GM21737 (cell line): ENCODE measurements around the gene PCF11.
"Not testable (repeated sequence)": the region's sequence is repeated elsewhere in the genome, so short reads cannot be mapped to it uniquely, and the experiment has no call there.

Experiments used
- ATAC-seq: cut with Tn5 transposase; IDR thresholded peaks from one replicate; pipeline ENCODE4 v1.9.1; 2021; ENCODE audit warnings: mild to moderate bottlenecking, moderate library complexity; ENCODE audit not compliant: unreplicated experiment

PCF11 gene

DNA sequence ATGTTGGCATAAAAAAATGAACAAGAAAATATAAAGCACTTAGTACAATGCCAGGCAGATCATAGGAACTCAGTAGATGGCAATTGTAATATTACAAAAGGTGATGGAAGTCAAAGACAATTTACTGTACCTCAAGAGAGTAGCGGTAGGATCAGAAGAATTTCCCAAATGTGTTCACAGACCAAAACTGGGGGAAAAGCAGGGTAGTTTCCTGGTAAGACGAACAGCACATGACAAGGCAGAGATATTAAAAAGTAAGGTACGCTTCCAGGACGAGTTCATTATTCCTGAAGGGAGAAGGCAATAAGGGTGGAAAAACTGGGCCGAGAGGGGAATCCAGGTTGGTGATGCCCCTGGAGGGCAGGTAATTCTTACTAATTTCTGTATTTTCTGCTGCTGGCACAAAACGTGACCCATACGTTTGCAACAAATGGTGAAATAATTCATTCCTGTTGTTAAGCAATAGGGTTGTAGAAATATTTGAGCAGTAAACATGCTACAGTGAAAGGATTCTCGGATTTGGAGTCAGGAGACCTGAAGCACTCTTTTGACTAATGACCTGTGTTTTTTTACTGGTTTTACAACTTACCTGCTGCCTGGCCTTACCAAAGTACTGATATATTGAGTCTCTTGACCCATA, 35.8 kb downstream of the PCF11 start:
- ATAC-seq, result no peak

DNA sequence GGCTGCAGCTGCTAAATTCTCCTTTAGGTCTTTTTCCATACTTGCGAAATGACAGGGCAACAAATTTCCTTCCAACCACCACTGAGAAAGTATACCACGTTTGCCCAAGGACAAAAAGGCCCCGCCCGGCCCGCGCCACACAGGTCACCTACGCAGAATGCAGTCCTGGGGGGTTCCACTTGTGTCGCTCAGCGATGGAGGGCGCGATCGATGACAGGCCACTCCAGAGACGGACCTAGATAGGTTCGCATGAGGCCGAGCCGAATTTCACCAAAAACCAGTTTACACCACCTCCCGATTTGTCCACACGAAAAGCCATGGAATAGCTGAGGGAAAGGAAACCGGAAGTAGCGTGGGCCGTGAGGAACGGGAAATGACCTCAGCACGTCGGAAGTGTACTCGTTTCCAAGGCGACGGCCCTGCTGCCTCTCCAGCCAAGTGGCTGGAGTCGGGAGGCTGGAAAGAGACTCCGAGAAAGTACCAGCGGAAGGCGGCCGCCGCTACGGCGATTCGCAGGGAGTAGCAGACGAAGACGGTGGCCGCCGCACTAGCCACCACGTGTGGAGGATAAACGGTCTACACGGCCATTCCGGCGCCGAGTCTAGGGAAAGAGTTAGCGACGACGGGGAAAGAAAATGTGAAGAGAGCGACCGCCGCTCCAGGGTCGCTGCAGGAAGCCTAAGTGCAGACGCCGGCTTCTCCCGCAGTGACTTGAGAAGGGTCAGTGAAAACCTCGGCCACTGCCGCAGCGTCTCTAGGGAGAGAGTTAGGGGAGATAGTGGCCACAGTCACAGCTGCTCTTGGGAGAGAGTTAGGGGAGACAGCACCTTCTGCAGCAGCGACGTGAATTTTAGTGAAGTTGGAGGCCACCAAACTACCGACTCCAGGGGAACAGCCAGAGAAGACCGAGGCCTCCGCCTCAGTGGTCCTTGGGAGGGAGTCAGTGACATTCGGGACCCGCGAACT, 36.7 kb downstream of the PCF11 start, which contains the start of gene ANKRD42:
TSS of gene ANKRD42 (plus strand) at position 398 of the 966 bp plus-strand sequence. CDS start 959 bp downstream, outside the sequence.
- ATAC-seq, result peak; percentile 88

DNA sequence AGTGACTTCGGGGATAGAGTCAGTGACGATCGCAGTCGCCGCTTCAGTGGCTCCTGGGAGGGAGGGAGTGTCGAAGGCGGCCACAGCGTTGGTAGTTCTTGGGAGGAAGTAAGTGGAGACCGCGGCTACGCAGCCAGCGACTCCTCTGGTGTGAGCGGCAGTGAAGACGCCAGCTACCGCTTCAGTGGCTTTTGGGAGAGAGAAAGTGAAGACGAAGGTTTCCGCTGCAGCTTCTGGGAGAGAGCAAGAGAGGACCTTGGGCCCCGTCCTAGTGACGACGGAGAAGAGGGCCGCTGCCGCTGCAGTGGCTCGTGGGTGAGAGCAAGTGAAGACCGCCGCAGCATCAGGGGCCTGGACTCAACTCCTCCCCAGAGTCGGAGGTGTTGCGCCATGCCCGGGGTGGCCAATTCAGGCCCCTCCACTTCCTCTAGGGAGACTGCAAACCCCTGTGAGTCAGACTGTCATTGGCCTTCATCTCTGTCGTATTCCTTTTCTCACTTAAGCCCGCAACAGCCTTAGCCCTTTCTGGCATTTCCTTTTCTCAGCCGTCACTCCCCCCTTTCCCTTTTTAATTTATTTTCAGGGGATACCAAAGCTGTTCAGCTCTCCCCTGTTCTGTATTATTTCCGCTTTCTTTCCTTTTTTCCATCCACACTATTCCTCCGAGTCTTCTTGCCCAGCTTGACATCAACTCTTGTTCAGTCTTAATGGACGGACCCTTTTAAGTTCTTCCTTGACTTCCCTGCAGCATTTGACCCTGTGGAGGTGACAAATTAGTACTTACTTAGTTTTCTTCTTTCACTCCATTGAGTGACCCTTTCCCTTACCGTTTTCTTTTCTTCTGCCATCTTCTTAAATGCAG, 37.6 kb downstream of the PCF11 start:
- peak; percentile 54 for ATAC-seq

DNA sequence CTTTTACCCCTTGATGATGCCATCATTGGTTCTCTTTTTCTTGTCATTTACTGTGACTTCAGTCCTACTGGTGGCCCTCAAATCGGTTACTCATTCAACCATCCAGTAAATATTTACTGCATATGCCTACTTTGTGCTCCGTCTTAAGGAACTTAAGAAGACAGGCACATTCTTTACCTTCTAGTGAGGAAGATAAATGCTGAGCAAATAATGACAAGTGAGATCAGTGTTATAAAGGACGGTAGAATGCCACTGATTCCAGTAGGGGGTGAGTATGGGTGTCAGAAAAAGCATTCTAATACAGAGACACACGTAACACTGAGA, 38.2 kb downstream of the PCF11 start:
- ATAC-seq, result no peak

DNA sequence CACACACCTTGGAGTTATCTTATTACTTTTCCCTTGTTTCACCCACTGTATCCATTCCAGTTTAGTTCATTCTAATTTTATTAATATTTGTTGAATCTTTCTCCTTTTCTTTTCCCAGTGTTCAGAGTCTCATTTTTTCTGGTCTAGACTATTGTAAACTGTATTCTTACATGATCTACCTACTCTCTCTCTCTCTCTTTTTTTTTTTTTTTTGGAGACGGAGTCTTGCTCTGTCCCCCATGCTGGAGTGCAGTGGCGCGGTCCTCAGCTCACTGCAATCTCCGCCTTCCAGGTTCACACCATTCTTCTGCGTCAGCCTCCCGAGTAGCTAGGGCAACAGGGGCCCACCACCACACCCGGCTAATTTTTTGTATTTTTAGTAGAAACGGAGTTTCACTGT, 38.7 kb downstream of the PCF11 start:
- no peak for ATAC-seq

DNA sequence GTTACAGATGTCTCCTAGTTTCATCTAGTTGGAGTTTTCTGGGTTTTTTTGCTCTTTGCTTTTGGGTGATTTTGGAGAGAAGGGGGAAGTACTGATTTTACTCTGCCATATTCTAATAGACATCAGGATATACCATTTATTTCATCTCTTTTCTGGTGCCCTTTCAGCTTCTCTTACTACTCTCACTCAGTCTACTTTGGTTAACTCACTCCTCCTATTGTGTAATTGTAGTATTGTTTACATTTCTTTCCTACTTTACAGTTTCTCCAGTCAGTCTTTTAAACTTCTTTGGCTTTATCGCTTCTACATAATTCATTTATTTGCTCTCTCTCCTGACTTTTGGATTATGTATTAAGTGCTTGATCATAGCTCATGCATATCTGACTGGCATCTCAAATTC, 43.1 kb downstream of the PCF11 start:
- ATAC-seq, result no peak

DNA sequence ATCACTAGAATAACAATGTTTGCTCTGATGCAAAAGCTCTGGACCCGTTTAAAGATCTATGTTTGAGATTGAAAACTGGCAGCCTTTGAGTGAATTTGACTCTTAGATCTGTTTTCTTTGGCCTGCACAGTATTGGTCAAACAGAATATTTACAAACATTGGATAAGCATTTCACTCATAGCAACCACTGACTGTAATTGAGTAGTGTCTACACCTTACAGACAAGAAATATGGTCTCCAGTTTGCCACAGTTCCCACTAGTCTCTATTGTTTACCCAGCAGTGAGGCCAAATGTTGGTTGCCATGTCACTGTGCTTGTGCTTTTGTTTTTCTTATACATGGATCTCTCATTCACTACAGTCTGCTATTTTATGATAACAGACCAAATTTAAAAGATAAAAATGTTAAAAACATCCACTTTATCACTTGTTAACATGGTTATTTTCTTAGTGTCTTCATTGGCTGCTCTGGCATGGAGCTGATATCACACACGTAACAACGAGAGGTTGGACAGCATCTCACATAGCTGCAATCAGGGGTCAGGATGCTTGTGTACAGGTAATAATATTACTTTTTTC, 48.8 kb downstream of the PCF11 start:
- ATAC-seq, result no peak

DNA sequence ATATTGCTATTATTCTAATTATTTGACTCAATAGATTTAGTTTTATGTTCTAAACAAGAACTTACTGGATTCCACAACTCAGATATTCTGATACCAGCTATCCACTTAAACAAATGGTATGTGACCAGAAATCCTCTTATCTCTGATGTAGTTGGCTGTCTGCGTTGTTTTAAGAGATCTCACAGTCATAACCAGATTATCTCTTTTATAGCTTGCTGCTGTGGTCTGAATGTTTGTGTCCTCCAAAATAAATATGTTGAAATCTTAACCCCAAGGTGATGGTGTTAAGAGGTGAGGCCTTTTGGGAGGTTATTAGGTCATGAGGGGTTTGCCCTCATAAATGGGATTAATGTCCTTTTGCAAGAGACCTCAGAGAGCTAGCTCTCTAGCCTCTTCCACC, 49.3 kb downstream of the PCF11 start:
- no peak for ATAC-seq

DNA sequence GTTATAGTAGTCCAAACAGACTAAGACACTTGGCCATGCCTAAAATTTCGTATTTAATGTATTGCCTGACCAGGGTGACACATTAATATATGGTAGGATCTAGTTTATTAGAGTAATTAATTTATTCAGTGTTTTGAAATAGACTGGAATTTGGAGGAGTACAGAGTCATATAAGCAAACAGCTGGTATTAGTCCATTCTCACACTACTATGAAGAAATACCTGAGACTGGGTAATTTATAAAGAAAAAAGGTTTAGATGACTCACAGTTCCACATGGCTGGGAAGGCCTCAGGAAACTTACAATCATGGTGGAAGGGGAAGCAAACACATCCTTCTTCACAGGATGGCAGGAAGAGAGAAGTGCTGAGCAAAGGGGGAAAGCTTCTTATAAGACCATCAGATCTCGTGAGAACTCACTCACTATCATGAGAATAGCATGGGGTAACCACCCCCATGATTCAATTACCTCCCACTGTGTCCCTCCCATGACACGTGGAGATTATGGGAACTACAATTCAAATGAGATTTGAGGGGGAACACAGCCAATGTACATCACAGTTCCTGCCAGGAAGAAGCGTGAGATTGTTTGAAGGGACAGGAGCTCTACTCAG, 49.9 kb downstream of the PCF11 start:
- not testable (repeated sequence) for ATAC-seq

DNA sequence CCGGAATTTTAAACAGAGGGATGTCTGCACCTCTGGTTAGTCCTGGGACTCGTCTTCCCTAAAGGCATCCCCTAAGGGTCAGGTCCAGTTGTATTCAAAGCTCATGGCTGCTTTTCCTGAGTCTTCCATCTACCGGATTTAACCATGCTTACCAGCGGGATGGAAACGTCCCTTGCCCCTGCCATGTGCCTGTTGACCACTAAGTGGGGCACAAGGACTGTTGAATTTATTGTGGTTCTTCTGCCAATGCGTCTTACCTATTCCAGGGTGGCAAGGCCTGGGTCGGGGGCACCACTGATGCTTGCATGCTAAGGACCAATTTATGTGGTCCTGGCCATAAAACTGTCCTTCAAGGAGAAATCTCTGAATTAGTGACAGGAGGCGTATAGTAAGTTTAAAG, 62.2 kb downstream of the PCF11 start:
- no peak for ATAC-seq

DNA sequence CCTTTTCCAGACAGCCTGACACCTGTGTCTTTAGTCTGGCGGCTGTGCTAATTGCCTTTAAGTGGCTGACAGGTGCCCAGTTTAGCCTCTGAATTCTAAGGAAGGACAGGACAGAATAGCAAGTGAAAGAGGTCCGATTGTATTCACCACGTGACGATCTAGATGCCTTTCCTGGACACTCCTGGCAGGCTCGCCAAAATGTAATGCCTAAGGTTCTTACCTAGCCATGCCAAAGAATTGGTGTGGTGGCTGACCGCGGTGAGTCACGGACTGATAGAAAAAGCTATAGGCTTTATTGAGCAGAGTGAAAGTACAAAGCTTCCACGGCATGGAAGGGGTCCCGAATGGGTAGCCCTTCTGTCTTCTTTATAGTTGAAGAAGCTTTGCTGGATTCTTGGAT, 63.3 kb downstream of the PCF11 start:
- no peak for ATAC-seq

DNA sequence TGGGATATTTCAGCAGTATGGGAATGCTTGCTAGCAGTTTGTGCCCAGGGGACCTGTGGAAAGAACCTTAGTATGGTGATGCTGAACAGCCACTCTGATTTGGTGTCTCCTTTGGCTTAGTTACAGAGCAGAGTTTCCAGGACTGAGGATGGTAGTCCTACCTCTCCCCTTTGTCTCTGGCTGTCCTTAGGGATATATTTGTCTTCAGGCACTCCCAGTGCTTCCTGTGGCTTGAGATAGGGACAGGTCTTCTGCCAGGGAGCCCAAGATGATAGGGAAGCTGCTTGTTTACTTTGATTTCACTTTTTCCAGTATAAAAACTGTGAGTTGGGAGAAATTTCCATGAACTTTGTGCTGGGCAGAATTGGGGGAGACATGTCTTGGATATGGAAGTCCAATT, 64.8 kb downstream of the PCF11 start:
- ATAC-seq, result no peak

DNA sequence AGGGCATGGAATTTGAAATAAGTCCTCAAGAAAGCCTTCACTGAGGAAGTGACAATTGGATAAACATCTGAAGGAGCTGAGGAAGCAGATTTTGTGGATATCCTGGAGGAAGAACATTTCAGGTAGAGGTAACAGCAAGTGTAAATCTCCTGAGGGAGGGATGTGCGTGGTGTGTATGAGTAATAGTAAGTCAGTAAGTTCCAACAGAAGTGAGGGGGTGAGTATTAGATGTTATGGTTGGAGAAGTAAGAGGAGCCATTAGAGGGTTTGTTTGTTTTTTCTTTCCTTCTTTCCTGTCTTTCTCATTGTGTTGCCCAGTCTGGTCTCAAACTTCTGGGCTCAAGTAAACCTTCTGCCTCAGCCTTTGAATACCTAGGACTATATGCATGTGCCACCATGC, 65.6 kb downstream of the PCF11 start:
- ATAC-seq, result no peak

DNA sequence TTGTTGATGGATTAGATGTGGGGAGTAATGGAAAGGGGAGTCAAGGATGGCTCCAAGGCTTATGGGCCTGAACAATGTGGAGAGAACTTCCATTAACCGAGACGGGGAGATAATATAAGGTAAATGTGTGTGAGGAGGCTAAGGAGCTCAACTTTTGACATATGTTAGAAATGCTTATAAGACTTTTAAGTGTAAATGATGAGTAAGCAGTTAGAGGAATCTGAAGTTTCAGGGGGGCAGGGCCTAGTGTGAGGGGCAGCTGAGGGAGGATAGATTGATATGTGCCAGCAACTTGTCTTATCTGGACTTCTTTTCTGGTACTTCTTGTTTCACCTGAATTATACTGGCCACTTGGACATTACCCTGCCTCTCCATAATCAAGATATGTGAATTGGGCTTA, 66.5 kb downstream of the PCF11 start:
- no peak for ATAC-seq

DNA sequence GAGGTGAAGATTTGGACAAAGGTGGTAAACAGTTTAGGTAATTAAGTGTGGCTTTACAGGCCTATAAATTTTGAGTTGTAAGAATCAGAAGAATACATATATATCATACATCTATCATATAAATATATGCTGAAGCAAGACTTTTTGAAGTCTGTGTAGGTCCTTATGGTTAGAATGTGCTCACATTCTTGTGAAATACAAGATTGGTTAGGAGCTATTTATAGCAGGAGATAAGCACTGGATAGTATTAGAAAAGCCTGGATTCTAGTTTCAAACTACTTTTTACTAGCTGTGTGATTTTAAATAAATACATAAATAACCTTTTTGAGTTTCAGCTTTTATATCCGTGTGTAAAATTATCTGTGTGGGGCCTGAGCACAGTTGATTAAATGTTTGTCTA, 78.9 kb downstream of the PCF11 start:
- no peak for ATAC-seq
